Measurements from ENCODE around the gene RIMOC1. TPM values are rescaled to one million over a fixed set of nuclear protein-coding genes. Genes with fewer than 3 reads are reported as not detected.

RIMOC1 gene, protein sequence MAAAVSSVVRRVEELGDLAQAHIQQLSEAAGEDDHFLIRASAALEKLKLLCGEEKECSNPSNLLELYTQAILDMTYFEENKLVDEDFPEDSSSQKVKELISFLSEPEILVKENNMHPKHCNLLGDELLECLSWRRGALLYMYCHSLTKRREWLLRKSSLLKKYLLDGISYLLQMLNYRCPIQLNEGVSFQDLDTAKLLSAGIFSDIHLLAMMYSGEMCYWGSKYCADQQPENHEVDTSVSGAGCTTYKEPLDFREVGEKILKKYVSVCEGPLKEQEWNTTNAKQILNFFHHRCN
- total RNA-seq: 14.8 and 19.4 TPM in 2 replicates

DNA sequence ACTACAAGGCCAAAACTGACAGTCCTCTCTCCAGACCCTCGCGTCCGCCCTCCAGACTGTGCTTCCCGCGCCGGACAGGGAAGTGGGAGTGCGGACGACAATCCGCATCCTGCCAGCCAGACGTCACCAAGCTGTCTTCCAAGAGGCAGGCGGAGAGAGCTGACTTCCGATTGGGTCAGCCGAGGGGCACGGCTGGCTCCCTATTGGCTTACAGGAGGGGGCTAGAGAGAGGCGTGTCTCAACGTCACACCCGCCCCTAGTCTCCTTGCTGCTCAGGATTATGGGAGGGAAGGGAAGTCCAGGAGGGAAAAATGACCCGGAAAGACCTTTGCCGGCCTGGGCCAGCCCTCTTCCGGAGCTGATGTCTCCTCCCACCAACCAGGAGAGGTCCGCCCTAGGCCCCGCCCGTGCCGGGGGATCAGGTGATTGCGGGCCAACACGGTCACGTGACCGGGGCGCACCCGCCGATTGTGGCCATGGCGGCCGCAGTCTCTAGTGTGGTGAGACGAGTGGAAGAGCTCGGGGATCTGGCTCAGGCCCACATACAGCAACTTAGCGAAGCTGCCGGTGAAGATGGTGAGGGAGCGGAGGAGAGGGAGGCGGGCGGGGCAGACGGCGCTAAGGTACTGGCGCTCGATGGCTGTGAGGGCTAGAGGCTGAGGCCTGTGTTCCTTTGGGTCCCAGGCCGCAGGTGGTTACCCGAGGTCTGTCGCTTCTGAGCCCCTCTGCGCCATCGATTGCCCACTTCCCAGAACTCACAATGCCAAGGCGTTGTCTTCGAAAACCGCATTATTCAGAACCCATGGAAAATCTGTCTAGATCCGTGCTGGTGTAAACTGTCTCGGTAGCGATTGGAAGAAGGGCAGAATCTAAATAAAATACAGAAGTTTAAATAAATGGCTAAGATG is at the start of gene RIMOC1:
Gene RIMOC1, plus strand, starts transcription at position 453 of the 908 bp plus-strand sequence. Its CDS starts 24 bp downstream, at position 477.

DNA sequence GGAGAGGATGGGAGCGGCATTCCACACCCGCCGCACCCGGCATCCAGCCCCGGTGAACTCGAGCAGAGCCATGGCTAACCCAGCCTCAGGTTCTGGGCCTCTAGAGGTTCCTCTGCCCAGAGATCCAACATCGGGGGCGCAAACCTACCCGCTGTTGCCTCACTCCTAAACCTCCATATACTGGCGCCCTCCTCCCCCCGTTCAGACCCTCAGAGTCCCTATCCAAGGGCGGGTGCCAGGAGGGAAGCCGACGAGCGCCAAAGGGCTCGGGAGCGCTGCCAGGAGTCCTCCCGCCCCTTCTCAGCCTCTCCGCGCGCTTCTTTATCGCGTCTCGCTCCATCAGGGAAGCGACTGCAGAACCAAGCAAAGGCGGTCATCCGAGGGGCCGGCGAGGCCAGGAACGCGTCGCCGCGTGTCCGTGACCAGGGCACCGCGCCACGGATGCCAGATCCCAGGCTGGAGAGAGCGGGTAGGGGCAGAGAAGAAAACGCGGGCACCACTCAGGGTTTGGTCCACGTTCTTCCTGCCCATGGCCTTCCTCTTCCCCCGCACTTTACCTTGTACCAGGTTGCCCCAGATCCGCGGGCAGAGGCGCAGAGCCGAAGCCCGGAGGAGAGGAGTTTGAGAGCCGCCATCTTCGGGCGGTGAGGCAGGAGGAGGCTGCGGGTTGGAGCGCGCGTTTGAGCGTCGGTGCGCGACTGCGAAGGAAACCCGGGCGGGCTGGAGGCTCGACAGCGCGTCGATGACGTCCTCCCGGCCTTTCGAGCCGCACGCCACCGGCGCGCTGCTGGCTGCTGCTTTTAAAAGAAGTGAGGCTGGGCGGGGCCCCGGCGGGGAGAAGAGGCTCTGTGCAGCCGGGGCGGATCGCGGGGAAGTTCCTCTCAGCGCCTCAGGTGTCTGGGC is 34.2 kb upstream of the RIMOC1 start, which contains the start of gene OXCT1:
Gene OXCT1, minus strand, starts transcription at position 702 of the 903 bp plus-strand sequence. Its CDS starts 67 bp downstream, at position 635.

GRCh38 chr5:41924872-41925554 is 20.9 kb downstream of the RIMOC1 start, which contains the start of gene FBXO4:
Gene FBXO4, plus strand, starts transcription at chr5:41925281. Its CDS starts 29 bp downstream, at chr5:41925310.

Other genes starting within 250 kb of the RIMOC1 start
- gene OXCT1, start 33.9 kb upstream of the RIMOC1 start, total RNA-seq: 40.4 and 57.0 TPM in 2 replicates
- gene FBXO4, start 20.9 kb downstream of the RIMOC1 start, total RNA-seq: 6.2 and 10.4 TPM in 2 replicates